Activated CD4-positive, alpha-beta memory T cell treated with anti-CD3 and anti-CD28 coated beads for 36 hours (primary cell): ENCODE measurements around the gene CDA. TPM values are rescaled to one million over a fixed set of nuclear protein-coding genes. Genes with fewer than 3 reads are reported as not detected.

ENCODE experiments used
- CTCF ChIA-PET: fragments of 350-600 bp; sonication (Branson Sonifier 250); formaldehyde crosslinking; loops from one replicate; lab custom pipeline; 2021; ENCODE audit warnings: antibody characterized with exemption, inconsistent platforms; lab: Charles Lee
- POLR2A ChIA-PET: fragments of 350-600 bp; sonication (Branson Sonifier 250); formaldehyde crosslinking; loops from one replicate; lab custom pipeline; 2021; ENCODE audit warnings: antibody characterized with exemption; lab: Charles Lee
- DNase-seq: peaks from one replicate; pipeline ENCODE4 v3.0.0-alpha.2; 2020
- H3K27ac Mint-ChIP-seq: one replicate; pipeline ENCODE4 v1.8.0; 2021; ENCODE audit warnings: mixed read lengths
- H3K27me3 Mint-ChIP-seq: one replicate; pipeline ENCODE4 v1.8.0; 2021; ENCODE audit warnings: mixed read lengths
- H3K36me3 Mint-ChIP-seq: one replicate; pipeline ENCODE4 v1.8.0; 2021; ENCODE audit warnings: mixed read lengths
- H3K4me1 Mint-ChIP-seq: one replicate; pipeline ENCODE4 v1.8.0; 2021; ENCODE audit warnings: low read depth, mixed read lengths
- H3K4me3 Mint-ChIP-seq: one replicate; pipeline ENCODE4 v1.8.0; 2021; ENCODE audit warnings: mild to moderate bottlenecking, mixed read lengths
- H3K9me3 Mint-ChIP-seq: one replicate; pipeline ENCODE4 v1.8.0; 2021; ENCODE audit warnings: mixed read lengths
- intact Hi-C: fragments of 100-400 bp; cut with micrococcal nuclease; formaldehyde crosslinking; loops from one replicate; pipeline ENCODE4 v1.15.1; 2023
- total RNA-seq, 2 experiments: library from RNA; stranded (reverse); gene quantifications; one replicate each; pipeline ENCODE4 v1.2.3, GENCODE V29; 2021

Gene CDA
- total RNA-seq, 2 experiments from 2014 or later = not detected

DNA sequence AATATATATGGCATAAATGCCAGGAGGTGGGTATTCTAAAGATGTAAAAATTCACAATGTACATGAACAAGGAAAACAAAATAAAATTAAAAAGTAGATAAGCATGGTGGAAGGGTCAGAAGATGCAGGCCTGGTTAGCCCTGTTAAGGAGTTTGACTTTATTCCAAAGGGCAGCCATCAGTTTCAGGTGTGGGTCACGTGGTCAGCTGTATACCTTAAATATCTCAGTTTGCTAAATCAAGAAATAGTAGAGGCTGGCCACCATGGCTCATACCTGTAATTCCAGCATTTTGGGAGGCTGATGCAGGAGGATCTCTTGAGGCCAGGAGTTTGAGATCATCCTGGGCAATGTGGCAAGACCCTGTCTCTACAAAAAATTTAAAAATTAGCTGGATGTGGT is 35.8 kb downstream of the CDA start:
- no peaks in the 10 kb centered on the region for H3K4me1 Mint-ChIP-seq
- ChIA-PET POLR2A (no interaction called here), CTCF (interaction anchor here (0.8 to 2.3 kb wide), 2 partner anchors 9 to 100 kb away, joined by 3 to 9 read pairs; partner anchors contain the start of gene PINK1)
- H3K27ac Mint-ChIP-seq = no peak overlapping the region
- H3K9me3 Mint-ChIP-seq = peaks cover 2% of the 10 kb centered on the region
- H3K4me3 Mint-ChIP-seq = no peak overlapping the region
- H3K27me3 Mint-ChIP-seq = peaks cover 12% of the 10 kb centered on the region
- intact Hi-C loops = no loop called here
- DNase-seq = no peak
- H3K36me3 Mint-ChIP-seq = no peaks in the 10 kb centered on the region

DNA sequence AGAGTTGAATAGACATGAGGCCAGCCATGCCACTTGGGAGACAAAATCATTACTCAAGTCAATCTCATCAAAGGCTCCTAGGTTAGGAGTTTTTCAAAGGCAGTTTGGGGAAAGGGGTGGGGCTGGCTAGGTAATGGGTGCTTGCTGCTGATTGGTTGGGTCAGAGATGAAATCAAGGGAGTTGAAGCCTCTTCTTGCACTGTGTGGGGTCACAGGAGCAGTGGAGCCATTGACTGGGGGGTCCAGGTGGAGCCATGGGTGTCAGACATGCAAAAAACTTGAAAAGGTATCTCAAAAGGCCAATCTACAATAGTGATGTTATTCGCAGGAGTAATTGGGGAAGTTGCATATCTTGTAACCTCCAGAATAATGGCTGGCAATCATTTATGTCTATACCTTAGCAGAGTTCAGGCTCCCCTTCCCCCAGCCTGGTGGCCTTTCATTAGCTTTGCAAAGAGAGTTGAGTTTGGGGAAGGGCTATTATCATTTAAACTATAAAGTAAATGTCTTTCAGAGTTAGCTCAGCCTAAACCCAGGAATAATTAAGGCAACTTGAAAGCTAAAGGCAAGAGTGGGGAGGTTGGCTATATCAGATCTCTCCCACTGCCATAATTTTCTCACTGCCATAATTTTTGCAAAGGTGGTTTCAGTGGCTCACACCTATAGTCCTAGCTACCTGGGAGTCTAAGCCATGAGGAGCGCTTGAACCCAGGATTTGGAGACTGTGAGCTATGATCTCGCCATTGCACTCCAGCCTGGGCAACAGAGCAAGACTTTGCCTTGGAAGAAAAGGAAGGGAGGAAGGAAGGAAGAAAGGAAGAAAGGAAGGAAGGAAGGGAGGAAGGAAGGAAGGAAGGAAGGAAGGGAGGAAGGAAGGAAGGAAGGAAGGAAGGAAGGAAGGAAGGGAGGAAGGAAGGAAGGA is 36.5 kb downstream of the CDA start:
- intact Hi-C loops = no loop called here
- Mint-ChIP-seq H3K4me1 (no peaks in the 10 kb centered on the region), H3K4me3 (no peak overlapping the region), H3K36me3 (no peaks in the 10 kb centered on the region), H3K27me3 (peaks cover 10% of the 10 kb centered on the region), H3K9me3 (peaks cover 2% of the 10 kb centered on the region), H3K27ac (no peak overlapping the region)
- ChIA-PET POLR2A (no interaction called here), CTCF (interaction anchor here (0.8 to 2.3 kb wide), 2 partner anchors 9 to 100 kb away, joined by 3 to 9 read pairs; partner anchors contain the start of gene PINK1)
- no peak for DNase-seq

DNA sequence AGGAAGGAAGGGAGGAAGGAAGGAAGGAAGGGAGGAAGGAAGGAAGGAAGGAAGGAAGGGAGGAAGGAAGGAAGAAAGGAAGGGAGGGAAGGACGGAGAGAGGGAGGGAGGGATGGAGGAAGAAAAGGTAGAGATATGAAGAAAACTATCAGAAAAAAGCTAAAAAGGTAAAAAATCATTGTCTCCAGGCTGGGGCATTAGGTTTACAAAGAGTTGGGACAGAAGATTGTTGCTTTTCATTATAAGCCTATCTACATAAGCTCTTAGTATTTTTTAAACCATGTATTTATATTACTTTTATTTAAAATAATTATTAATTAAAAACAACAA is 37.2 kb downstream of the CDA start:
- CTCF ChIA-PET = interaction anchor here (2.3 kb wide), 1 partner anchor 8 kb away, joined by 9 read pairs; the partner anchor contains the start of gene PINK1

DNA sequence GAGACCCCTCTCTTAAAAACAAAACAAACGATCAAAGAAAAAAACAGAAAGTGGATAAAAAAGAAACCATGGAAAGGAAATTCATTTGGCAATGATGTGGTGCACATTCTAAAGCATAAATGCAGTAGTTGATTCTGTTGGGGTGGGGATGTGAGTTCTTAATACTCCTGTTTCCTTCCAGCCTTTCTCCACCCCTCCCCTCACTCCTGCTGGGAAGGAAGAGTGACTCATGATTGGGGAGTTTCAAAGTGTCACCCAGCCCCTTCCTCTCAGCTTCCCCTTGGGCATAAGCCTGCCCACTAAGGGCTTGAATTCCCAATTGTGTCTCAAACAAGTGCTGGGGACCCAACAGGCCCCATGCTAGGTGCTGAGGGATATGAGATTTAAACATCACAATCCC is 37.6 kb downstream of the CDA start:
- intact Hi-C loops = no loop called here
- H3K4me3 Mint-ChIP-seq = no peak overlapping the region
- H3K27me3 Mint-ChIP-seq = peaks cover 10% of the 10 kb centered on the region
- no peaks in the 10 kb centered on the region for H3K4me1 Mint-ChIP-seq
- H3K36me3 Mint-ChIP-seq = no peaks in the 10 kb centered on the region
- POLR2A ChIA-PET = no interaction called here
- no peak for DNase-seq
- peaks cover 2% of the 10 kb centered on the region for H3K9me3 Mint-ChIP-seq
- CTCF ChIA-PET = no interaction called here
- H3K27ac Mint-ChIP-seq = no peak overlapping the region

More for the DNA sequence above, 37.2 kb downstream of the CDA start:
- intact Hi-C loops = no loop called here
- no peak for DNase-seq
- no peak overlapping the region for H3K4me3 Mint-ChIP-seq
- H3K36me3 Mint-ChIP-seq = no peaks in the 10 kb centered on the region
- POLR2A ChIA-PET = no interaction called here
- H3K9me3 Mint-ChIP-seq = peaks cover 2% of the 10 kb centered on the region
- H3K27ac Mint-ChIP-seq = no peak overlapping the region
- H3K4me1 Mint-ChIP-seq = no peaks in the 10 kb centered on the region
- H3K27me3 Mint-ChIP-seq = peaks cover 10% of the 10 kb centered on the region

DNA sequence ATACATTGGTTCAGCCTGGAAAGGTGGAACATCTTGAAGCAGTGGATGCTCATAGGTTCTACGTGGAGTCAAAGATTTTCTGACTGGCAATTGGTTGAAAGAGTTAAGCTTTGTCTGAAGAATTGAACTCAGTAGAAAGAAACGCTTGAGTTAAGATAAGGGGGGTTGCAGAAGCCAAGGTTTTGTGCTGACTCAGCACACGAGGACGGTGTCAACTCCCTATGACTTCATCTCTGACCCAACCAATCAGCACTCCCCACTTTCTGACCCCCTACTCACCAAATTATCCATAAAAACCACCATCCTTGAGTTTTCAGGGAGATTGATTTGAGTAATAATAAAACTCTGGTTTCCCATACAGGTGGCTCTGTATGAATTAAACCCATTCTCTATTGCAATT is 41.8 kb downstream of the CDA start:
- peaks cover 10% of the 10 kb centered on the region for H3K4me1 Mint-ChIP-seq
- no peak overlapping the region for H3K27ac Mint-ChIP-seq
- CTCF ChIA-PET = interaction anchor here (1.1 to 7.7 kb wide), 4 partner anchors 8 to 108 kb away, joined by 3 to 75 read pairs (median 9); no protein-coding TSS in a partner anchor
- no peaks in the 10 kb centered on the region for H3K36me3 Mint-ChIP-seq
- POLR2A ChIA-PET = no interaction called here
- H3K9me3 Mint-ChIP-seq = peaks cover 2% of the 10 kb centered on the region
- intact Hi-C loops = loop anchor here (5.0 kb wide), 1 partner anchor 123 kb away; the partner anchor contains the start of gene MUL1
- H3K27me3 Mint-ChIP-seq = peaks cover 8% of the 10 kb centered on the region
- DNase-seq = no peak
- H3K4me3 Mint-ChIP-seq = no peak overlapping the region

DNA sequence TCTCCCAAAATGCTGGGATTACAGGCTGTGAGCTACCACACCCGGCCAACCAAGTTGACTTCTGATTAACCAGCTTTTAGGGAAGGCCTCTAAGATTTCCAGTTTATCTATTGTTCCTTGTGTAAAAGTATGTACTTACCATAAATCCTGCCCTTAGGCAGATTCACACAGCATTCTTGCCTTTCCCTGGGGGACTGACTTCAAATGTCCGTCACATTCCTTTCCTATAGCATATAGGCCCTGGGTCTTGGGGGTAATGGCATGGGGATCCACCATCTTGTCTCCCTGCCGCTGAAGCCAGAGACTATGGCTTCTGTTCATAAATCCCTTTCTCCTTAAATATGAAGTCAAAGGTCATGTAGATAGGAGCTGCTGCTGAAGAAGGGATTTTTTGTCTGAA is 43.5 kb downstream of the CDA start:
- Mint-ChIP-seq H3K4me1 (peaks cover 10% of the 10 kb centered on the region), H3K9me3 (peaks cover 2% of the 10 kb centered on the region), H3K27ac (no peak overlapping the region), H3K36me3 (no peaks in the 10 kb centered on the region), H3K4me3 (peak overlapping the region; percentile 41), H3K27me3 (peaks cover 6% of the 10 kb centered on the region)
- ChIA-PET CTCF (interaction anchor here (1.1 to 7.7 kb wide), 12 partner anchors 9 to 560 kb away, joined by 3 to 75 read pairs (median 11); partner anchors contain the start of gene DDOST), POLR2A (no interaction called here)
- DNase-seq = no peak
- intact Hi-C loops = loop anchor here (5.0 kb wide), 1 partner anchor 125 kb away; the partner anchor contains the start of gene MUL1

DNA sequence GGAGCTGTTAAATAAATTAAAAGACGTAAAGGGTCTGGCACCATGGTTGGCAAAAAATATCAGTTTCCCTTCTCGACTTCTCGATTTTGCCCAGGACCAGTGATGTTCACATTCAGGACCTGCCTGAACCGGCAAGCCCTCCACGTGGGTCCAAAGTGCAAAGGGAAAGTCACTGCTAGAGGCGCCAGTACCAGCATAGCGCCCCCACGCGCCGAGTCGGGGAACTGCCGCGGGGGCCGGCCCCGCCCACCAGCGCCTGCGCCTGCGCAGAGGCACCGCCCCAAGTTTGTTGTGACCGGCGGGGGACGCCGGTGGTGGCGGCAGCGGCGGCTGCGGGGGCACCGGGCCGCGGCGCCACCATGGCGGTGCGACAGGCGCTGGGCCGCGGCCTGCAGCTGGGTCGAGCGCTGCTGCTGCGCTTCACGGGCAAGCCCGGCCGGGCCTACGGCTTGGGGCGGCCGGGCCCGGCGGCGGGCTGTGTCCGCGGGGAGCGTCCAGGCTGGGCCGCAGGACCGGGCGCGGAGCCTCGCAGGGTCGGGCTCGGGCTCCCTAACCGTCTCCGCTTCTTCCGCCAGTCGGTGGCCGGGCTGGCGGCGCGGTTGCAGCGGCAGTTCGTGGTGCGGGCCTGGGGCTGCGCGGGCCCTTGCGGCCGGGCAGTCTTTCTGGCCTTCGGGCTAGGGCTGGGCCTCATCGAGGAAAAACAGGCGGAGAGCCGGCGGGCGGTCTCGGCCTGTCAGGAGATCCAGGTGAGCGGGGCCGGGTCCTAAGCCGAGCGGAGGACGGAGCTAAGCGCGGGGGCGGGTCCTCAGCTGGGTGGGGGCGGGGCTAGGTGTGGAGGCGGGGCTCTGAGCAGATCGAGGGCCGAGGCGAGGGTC is 44.5 kb downstream of the CDA start, which contains the start of gene PINK1:
Gene PINK1 (plus strand): TSS at position 269 of the 875 bp plus-strand sequence. CDS start 91 bp downstream, at position 360.
- ChIA-PET POLR2A (interaction anchor here (0.6 to 0.7 kb wide), 3 partner anchors 12 to 1819 kb away, joined by 3 read pairs; no protein-coding TSS in a partner anchor), CTCF (interaction anchor here (0.6 to 7.7 kb wide), 26 partner anchors 8 to 1818 kb away, joined by 3 to 75 read pairs (median 4); partner anchors contain the start of genes DDOST and OTUD3)
- peaks cover 2% of the 10 kb centered on the region for H3K9me3 Mint-ChIP-seq
- intact Hi-C loops = loop anchor here (5.0 kb wide), 1 partner anchor 126 kb away; the partner anchor contains the start of gene MUL1
- peak; percentile 93 for DNase-seq
- H3K4me3 Mint-ChIP-seq = peak within 1 kb of the TSS; percentile 79
- peaks cover 2% of the 10 kb centered on the region for H3K27me3 Mint-ChIP-seq
- peak within 1 kb of the TSS; percentile 33 for H3K27ac Mint-ChIP-seq
- H3K36me3 Mint-ChIP-seq = no peaks in the 10 kb centered on the region
- H3K4me1 Mint-ChIP-seq = peaks cover 10% of the 10 kb centered on the region

DNA sequence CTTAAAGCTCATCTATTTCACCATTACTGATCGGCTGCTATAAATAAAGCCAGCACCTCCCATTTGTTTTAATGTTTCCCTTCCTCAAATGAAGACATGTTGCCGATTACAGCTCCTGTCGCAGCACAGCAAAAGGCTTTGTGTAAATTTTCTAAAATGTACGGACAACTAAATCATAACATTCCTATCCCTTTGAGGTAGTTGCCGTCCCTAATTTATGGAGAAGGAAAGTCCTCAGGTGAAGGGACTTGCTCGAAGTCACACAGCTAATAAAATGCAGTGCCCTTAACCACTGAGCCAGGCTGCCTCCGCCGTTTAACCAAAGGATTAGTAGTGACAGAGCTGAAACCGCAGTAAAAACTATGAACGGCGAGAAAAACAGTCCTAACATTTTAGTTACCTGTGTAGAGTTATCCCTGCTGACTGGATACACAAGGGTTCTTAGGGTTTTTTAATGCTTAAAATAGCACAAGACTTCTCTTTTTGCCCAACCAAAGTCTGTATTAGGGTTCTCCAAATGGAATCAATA is 45.2 kb downstream of the CDA start:
- ChIA-PET POLR2A (interaction anchor here (0.6 to 0.7 kb wide), 3 partner anchors 12 to 1818 kb away, joined by 3 read pairs; no protein-coding TSS in a partner anchor), CTCF (interaction anchor here (0.6 to 7.7 kb wide), 24 partner anchors 7 to 1817 kb away, joined by 3 to 75 read pairs (median 5); partner anchors contain the start of genes DDOST and OTUD3)
- H3K9me3 Mint-ChIP-seq = peaks cover under 1% of the 10 kb centered on the region
- H3K4me1 Mint-ChIP-seq = peaks cover 10% of the 10 kb centered on the region
- peak overlapping the region; percentile 79 for H3K4me3 Mint-ChIP-seq
- no peaks in the 10 kb centered on the region for H3K36me3 Mint-ChIP-seq
- DNase-seq = peak; percentile 28
- intact Hi-C loops = loop anchor here (5.0 kb wide), 1 partner anchor 127 kb away; the partner anchor contains the start of gene MUL1
- H3K27me3 Mint-ChIP-seq = no peaks in the 10 kb centered on the region
- H3K27ac Mint-ChIP-seq = peak overlapping the region; percentile 33

DNA sequence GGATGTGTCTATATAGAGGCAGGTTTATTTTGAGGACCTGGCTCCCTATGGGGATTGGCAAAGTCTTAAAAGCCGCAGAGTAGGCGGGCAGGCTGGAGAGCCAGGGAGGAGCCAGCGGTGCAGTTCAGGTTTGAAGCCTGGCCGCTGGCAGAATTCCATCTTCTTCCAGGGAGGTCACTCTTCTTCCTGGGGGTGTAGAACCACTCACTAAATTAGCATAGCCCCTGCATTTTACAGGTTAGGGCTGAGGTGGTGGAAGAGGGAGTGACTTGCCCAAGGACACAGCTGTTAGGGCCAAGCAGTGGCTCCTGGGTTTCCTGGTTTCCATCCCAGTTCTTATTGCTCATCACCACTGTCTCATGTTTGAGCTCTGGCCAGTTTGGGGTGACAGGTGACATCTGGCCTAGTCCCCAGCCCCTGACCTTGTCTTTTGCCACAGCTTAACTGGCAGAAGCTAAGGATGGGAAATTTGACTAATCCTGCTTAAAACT is 45.7 kb downstream of the CDA start:
- POLR2A ChIA-PET = interaction anchor here (0.7 kb wide), 1 partner anchor 11 kb away, joined by 3 read pairs; no protein-coding TSS in a partner anchor
- intact Hi-C loops = loop anchor here (5.0 kb wide), 1 partner anchor 127 kb away; the partner anchor contains the start of gene MUL1
- CTCF ChIA-PET = interaction anchor here (1.1 to 7.7 kb wide), 14 partner anchors 7 to 753 kb away, joined by 3 to 75 read pairs (median 5); partner anchors contain the start of genes DDOST and OTUD3
- Mint-ChIP-seq H3K36me3 (no peaks in the 10 kb centered on the region), H3K27ac (no peak overlapping the region), H3K4me1 (peaks cover 10% of the 10 kb centered on the region), H3K27me3 (no peaks in the 10 kb centered on the region), H3K9me3 (no peaks in the 10 kb centered on the region), H3K4me3 (peak overlapping the region; percentile 79)
- DNase-seq = peak; percentile 33

DNA sequence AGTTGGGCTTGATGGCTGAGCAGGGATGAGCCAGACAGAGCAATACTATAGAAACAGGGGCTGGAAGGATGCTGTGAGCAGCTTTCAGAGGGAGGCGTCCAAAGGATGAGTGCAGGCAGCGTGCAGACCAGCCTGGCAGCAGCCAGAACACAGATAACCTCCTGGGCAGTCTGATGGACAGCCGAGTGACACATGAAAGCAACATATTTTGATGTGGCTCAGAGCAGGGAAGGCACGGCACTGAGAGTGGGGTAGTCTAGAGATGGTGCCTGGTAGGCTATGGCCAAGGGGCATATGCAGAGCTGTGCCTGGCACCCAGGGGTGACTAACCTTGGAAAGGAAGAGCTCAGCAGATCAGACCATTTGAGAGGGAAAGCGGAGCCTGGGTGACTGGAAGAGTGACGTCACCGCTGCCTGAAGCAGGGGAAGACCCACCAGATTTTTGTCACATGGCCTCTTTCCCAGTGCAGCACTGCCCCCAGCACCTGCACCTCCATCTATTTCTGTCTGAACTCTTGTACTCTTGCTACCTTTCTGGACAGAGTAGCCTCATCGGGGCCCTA is 48.0 kb downstream of the CDA start:
- no peak for DNase-seq
- ChIA-PET POLR2A (no interaction called here), CTCF (interaction anchor here (7.7 kb wide), 1 partner anchor 62 kb away, joined by 75 read pairs; no protein-coding TSS in a partner anchor)
- no peaks in the 10 kb centered on the region for H3K36me3 Mint-ChIP-seq
- H3K4me3 Mint-ChIP-seq = no peak overlapping the region
- H3K27me3 Mint-ChIP-seq = no peaks in the 10 kb centered on the region
- no peaks in the 10 kb centered on the region for H3K9me3 Mint-ChIP-seq
- intact Hi-C loops = no loop called here
- H3K27ac Mint-ChIP-seq = no peak overlapping the region
- peaks cover 10% of the 10 kb centered on the region for H3K4me1 Mint-ChIP-seq
